HG03045 (cell line): ENCODE results near the gene ESRRB.

ENCODE experiments used
- ATAC-seq: cut with Tn5 transposase; IDR thresholded peaks from one replicate; pipeline ENCODE4 v1.9.1; 2021; ENCODE audit warnings: mild to moderate bottlenecking, moderate library complexity; ENCODE audit not compliant: unreplicated experiment

The ESRRB gene

GRCh38 chr14:76405627-76406026, 29.7 kb downstream of the ESRRB start:
- no peak for ATAC-seq

- no peak for ATAC-seq
Measured at GRCh38 chr14:76407449-76408150, 31.7 kb downstream of the ESRRB start.

- no peak for ATAC-seq
Measured at GRCh38 chr14:76408877-76409276, 32.9 kb downstream of the ESRRB start.

DNA sequence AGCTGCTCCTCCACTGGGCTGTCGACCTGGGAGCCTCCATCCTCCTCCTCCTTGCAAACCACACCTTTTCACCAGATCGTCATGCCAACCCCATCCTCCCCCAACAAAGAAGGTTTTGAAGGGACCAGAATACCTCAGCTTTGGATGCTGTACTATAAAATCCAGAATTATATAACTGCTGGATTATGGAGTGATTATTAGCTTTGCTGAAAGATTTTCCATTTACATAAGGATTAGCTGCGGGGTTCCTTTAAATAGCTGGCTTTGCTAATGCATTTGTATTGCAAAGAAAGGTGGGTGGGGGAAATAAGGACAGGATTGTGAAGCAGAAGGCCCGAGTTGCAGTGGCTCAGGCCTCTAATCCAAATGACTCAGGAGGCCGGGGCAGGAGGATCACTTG, 36.6 kb downstream of the ESRRB start:
- no peak for ATAC-seq

GRCh38 chr14:76413106-76413961, 37.4 kb downstream of the ESRRB start:
- no peak for ATAC-seq

- no peak for ATAC-seq
Measured at GRCh38 chr14:76413962-76414600, 38.1 kb downstream of the ESRRB start.

- ATAC-seq, result no peak
Measured at GRCh38 chr14:76419399-76419798, 43.5 kb downstream of the ESRRB start.

DNA sequence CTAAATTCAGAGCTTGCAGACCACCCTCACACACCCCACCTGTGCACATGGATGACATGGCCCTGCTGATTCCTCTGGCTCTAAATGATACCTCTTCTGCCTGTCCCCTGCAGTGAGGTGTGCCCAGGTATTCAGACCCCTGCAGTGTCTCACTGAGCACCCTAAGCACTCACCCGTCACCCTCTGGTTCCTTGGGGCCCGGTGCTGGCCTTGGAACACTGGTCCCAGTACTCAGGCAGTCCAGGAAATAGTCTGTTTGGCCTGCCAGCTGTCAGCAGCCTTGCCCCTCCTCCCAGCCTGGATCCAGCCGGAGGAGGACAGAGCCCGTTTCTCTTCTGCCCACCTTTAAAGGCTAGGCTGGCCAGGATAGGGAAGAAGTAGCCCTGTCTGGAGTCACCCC, 44.9 kb downstream of the ESRRB start:
- no peak for ATAC-seq

DNA sequence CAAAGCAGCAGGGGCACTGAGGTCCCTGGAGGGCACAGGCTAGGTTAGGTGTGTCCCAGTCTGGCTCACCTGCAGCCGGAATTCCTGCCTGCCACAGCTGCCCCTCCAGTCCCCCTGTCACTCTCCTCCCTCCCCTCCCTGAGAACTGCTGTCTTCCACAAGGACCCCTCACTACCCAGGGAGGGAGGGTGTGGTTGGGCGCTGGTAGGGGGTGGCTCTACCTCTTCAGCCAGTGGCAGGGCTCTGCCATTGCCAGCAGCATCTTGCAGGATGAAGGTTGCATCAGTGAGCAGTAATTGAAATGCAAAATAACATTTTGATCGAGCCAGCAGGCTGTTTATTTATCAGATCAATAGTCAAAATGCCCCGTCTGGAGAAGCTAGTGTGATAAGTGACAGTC, 45.7 kb downstream of the ESRRB start:
- ATAC-seq, result no peak

DNA sequence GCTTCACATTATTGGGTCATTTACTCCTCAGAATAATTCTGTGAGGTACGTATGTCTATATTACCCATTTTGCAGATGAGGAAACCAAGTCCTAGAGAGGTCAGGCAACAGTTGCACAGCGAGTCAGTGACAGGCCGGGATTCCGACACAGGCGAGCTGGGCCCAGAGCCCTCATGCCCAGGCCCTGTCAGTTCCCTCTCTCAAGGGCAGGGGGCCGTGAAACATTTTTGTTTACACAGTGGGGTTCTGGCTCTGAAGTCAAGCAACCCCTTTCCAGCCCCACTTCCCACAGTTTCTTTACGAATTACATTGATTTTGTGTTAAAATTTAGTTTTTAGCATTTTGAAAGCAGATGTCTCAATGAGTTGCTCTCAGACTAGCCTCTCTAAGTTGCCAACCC, 46.7 kb downstream of the ESRRB start:
- no peak for ATAC-seq

GRCh38 chr14:76423534-76423933, 47.6 kb downstream of the ESRRB start:
- no peak for ATAC-seq

DNA sequence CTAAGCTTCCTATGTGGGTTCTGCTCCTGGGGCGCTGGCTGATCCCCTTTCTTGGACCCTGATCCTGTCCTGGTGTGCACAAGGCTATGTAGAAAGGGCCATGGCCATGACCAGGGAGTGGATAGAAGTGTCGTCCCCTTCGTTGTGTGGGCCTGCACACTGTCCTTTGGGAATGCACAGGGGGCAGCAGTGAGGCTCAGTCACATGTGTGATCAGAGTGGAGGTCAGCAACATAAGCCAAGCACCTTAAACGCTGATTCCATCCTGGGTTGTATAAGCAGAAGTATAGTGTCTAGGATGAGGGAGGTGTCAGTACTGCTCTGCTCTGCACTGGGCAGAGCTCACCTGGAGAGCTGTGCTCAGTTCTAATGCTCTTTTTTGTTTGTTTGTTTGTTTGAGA, 48.4 kb downstream of the ESRRB start:
- ATAC-seq, result no peak

DNA sequence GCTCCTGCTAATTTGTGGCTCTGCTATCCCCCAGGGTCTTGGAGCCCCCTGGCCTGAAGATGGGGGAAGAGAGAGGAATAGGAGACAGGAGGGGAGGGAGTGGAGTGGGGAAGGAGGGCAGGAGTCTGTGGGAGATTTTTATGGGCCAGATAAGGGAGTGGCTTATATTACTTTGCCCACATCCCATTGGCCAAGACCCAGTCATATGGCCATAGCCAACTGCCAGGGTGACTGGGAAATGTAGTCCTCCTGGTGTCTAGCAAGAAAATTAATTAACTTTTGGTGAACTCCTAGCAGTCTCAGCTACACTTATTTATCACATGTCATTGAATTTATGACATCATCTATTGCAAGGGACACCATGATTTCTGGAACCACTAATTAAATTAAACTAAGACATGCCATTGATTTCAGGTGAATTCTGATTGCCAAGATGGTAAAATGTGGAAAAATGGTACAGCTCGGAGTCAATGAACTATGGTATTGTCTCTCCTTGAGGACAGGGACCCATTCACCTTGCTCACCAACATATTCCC, 50.3 kb downstream of the ESRRB start:
- no peak for ATAC-seq

DNA sequence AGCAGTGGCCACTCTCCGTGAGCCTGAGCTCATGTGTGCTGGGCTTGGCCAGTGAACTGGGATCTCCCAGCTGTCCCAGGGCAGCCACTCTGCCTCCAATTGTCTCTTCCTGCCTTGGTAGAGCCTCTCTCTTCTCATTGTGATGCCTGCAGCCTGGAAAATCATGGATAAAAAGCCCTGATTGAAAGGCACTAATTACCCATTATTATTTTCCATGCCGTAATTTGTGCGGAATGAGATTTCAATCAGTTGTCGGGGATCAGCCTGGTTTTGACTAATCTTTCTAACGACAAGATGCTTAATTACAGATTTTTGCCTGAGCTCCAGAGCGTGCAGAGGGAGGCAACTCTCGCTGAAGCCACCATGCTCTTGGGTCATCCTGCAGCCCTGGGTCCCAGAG, 52.7 kb downstream of the ESRRB start:
- ATAC-seq, result no peak

DNA sequence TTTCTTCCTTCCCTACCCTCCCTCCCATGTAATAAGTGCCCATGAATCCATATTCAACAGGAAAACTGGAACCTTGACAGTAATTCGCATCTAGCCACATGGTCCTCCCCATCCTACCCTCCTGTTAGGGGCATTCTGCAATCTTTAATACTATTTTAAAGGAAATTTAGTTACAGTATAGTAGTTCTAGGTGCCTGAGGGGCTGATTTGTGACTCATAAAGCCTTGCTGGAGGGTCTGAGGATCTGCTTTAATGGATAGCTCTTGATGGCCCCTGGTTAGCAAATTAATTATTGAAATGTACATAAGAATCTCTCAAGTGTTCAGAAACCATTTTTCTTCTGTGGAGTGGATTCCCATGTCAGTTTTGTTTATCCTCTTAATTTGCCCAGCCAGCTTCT, 54.1 kb downstream of the ESRRB start:
- ATAC-seq, result no peak

DNA sequence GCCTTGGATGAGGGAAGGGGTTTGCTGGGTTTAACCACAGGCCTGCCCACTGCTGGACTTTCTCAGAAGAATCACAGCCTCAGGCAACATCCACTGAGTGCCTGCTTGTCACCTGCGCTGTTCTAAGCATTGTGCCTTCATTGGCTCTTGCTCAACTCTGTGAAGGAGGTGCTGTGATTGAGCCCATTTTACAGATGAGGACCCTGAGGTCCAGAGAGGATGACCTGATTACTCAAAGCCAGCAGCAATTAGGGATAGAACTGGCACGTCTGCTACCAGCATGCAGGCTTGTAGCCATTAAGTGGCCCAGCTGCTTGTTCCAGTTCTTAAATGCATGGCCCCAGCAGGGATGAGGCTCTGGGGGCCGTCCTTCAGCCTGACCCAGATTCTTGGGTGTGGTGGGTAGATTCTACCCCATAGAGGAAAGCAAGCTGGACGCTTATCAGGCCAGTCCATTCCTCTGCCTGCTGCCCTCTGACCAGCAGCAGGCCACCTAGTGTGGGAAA, 54.6 kb downstream of the ESRRB start:
- ATAC-seq, result no peak

GRCh38 chr14:76431538-76431937, 55.6 kb downstream of the ESRRB start:
- no peak for ATAC-seq

GRCh38 chr14:76432827-76433752, 57.2 kb downstream of the ESRRB start:
- ATAC-seq, result no peak

- no peak for ATAC-seq
Measured at GRCh38 chr14:76434220-76434619, 58.3 kb downstream of the ESRRB start.

DNA sequence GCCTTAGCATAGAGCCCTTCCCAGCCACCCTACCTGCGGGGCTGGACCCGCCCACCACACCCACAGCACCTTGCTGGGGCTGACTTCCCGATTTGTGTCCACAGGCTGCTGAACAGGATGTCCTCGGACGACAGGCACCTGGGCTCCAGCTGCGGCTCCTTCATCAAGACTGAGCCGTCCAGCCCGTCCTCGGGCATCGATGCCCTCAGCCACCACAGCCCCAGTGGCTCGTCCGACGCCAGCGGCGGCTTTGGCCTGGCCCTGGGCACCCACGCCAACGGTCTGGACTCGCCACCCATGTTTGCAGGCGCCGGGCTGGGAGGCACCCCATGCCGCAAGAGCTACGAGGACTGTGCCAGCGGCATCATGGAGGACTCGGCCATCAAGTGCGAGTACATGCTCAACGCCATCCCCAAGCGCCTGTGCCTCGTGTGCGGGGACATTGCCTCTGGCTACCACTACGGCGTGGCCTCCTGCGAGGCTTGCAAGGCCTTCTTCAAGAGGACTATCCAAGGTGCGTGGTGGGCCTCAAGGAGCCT, 63.4 kb downstream of the ESRRB start:
- no peak for ATAC-seq
